Spleen (tissue), 7 donors: ENCODE data around the gene ACLY.

ENCODE experiments used
- CTCF ChIP-seq, 11 experiments: fragments of 200-600 bp in 7 of 11; fragments of 450-650 bp in 4 of 11; sonication (generic) in 4 of 11; IDR thresholded peaks in 8 of 11; conservative IDR thresholded peaks in 3 of 11; 1 replicate in 7 of 11; 2 replicates in 4 of 11; pipeline versions ENCODE4 v1.4.0 to v1.8.0; 2016 to 2021; ENCODE audit warnings: antibody characterized with exemption in 11 of 11, inconsistent platforms in 4 of 11, mild to moderate bottlenecking in 1 of 11
- POLR2A ChIP-seq, 3 donors: fragments of 450-650 bp; IDR thresholded peaks; one replicate each; pipeline ENCODE4 v1.5.1; 2017; ENCODE audit warnings: antibody characterized with exemption in 3 of 3, mild to moderate bottlenecking in 1 of 3
- donor health status: DM: no; HTN: no; CAD: no; lungs with moderate emphysema.
- donor health status: DM: no; HTN: no; CAD: no.
- donor health status: DM: no; HTN: no; CAD: no.

GRCh38 chr17:41824086-41824485, 94.7 kb downstream of the ACLY start:
- no peak for TF ChIP-seq CTCF (IDR thresholded peaks at IDR 0.05 in 8 of 11, conservative IDR thresholded peaks at IDR 0.05 in 3 of 11)
- no peak for TF ChIP-seq POLR2A (IDR thresholded peaks at IDR 0.05)
